ENCODE measurements around the gene SIRT7.
"Not testable (repeated sequence)": the region's sequence is repeated elsewhere in the genome, so short reads cannot be mapped to it uniquely, and the experiment has no call there.

The SIRT7 gene

DNA sequence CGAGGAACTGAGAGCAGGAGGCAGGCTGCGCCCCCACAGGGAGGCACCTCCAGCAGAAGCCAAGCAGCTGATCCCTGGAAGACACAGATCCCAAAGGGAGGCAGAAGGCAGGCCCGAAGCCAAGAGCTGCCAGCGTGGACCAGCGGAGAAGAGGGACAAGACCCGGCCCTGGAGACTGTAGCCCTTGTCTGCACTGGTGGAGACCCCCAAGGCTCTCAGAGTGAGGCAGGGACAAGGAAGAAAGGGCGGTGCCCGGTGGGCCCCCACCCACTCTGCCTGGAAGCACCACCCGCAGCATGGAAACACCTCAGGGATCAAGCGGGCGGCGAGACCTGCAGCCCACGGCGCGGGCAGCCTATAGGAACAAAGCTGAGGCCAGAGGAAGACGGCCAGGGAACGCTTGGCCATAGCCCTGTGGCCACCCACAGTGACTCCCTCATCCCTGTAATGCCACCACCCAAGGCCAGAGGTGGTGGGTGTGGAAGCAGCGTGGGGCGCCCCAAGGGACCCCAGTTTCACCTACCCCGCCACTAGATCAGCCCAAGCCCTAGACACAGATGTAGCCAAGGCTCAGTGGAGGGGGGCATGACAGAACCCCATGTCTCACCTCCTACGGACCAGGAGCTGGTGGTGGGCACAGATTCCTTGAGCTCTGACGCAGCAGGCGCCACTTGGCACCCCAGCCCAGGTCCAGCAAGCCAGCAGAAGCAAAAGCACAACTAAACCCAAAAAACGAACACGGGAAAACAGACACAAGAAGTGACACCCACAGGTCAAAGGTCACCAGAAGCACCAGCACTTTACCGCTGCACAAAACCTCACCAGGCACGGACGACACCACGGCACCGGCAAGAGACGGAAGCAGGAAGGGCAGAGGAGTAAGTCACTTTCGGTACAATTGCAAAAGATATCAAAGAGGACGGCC, 2.9 kb upstream of the SIRT7 start:
- DNase-seq (ENCODE audit: low read depth, low spot score): no peak

DNA sequence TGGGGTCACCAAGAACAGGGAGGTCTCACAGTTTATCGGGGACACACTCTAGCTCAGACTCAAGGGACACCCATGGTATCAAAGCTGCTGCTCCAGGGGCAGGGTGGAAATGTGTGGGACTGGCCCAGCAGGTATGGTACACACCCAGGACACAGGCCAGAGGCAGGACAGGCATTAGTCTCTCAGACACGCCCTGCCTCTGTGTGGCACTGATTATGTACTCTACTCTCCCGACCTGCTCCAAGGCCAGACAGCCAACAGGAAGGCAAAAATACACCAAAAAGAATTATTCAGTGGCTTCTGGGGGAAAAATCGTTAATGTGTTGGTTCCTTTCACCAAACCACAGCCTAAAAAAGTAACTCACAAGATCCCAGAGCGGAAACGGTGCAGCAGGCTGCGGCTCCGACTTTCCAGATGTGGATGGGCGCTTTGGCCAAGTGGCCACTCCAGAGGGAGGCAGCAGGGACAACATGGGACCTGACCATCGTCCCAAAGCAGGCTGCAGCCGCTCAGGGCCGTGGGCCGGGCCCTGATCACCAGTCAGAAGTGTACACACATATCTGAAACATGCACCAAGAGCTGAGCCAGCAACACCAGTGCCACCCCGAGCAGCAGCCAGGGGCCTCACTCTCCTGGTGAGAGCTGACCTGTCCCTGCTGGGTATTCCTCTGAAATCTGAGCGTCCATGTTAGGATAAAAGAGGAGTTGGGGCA, 1.0 kb upstream of the SIRT7 start:
- DNase-seq (ENCODE audit: low read depth, low spot score): no peak

DNA sequence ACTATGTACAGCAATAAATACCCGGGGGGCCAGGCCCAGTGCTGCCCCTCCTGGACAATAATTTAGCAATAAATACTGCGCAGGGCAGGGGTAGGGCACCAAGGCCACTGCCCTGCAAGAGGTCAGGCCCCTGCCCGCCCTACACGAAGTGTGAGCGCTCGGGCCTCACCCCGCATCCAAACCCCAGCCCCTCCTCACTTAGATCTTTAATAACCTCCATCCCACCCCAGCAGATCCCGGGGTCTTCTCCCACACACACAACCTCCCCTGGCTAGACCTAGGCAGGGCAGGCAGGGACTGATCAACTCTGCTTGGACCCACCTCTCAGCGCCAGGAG, 325 bp upstream of the SIRT7 start:
- DNase-seq (ENCODE audit: low read depth, low spot score): not testable (repeated sequence)

DNA sequence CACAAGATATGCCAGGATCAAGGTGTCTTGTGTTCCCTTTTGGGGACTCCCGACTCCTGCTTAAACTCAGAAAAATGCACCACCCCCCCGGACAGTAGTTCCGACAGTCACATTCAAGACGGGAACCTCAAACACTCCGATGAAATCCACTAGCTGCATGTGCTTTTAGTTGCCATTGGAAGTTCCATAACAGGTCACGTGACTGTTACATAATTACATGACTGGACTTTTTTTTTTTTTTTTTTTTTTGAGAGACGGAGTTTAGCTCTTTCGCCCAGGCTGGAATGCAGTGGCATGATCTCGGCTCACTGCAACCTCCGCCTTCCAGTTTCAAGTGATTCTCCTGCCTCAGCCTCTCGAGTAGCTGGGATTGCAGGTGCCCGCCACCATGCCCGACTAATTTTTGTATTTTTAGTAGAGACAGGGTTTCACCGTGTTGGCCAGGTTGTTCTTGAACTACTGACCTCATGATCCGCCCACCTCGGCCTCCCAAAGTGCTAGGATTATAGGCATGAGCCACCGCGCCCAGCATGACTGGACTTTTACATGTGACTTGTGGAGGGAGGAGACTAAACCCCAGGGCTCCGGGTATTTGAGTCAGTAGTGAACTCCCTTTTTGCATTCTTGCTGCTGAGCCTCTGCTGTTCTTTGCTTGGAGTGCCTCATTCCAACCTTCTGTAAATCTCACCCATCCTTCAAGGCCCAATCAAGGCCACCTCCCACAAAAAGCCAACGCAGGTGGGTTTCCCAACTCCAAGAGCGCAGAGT, 1.6 kb downstream of the SIRT7 start:
- no peak for DNase-seq (ENCODE audit: low read depth, low spot score)

DNA sequence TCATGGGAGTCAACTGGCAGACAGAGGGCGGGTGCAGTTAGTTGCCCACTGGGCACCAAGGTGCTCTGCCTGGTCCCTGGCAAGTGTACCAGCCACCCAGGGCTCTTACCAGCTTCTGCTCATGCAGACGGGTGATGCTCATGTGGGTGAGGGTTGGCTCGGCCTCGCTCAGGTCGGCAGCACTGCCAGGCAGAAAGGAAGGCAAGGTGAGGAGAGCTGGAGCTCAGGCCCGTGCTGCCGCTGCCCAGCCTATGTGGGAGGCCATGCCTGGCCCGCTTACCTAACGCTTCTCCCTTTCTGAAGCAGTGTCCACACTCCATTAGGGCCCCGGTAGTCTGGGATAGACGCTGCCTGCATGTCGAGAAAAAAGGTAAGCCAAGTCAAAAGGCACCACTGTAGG, 2.6 kb downstream of the SIRT7 start:
- DNase-seq (ENCODE audit: low read depth, low spot score): no peak

DNA sequence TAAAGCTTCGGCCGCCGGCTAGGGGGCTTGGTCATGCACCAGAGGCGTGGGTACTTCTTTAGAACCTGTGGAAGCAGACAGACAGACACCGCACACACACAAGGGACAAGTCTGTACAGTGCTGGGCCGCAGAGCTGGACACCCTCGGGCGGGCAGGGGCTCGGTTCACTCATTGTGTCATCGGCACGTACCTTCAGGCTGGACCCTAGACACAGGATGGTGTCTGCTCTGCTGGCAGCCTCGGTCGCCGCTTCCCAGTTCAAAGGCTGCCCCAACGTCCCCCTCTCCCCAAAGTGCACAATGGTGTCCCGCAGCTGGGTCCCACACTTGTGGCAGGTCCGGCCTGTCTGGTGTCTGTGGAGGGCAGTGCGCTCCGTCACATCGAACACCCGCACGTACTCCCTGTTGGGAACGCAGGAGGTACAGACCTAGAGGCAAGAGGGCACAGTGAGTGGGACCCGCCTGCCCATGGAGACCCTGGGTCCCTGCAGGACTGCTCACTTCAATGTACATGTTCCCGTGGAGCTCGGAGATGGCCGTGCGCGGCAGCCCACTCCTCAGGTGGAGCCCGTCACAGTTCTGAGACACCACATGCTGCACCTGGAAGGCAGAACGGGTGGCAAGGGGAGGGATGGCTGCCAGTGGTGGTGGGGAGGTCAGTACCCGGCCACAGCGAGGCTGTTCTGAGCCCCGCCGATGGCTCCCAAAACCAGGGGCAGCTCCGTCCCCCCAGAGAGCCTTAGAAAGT, 3.7 kb downstream of the SIRT7 start:
- DNase-seq (ENCODE audit: low read depth, low spot score): no peak

DNA sequence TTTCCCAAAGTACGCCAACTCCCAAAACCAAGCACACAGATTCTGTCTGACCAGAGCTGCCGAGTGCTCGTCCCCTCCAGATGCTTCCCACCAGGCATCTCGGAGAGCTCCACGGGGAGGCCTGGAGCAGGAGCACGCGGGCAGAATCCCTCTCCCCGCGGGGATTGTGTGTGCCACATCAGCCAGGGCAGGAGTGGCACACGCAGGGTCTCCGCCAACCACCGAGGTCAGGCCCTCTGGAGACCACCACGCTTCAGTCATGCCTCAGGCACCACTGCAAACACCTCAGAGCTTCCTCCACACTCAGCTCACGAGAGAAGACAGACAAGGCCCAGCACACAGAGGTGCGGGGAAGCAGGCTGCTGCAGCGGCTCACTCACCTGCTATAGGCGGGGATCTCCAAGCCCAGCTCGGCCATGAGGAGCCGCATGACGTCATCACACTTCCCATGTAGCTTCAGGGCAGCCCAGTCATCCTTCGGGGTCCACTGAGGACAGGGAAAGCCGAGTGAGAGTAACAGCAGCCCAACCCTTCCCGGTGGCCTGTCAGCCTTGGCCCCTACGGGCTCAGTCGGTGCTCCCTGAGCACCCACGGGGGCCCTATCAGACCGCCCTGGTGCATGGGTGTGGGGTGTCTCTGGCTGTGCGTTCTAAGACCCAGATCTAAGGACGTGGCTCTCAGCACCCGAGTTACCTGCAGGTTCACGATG, 4.4 kb downstream of the SIRT7 start:
- no peak for DNase-seq (ENCODE audit: low read depth, low spot score)

DNA sequence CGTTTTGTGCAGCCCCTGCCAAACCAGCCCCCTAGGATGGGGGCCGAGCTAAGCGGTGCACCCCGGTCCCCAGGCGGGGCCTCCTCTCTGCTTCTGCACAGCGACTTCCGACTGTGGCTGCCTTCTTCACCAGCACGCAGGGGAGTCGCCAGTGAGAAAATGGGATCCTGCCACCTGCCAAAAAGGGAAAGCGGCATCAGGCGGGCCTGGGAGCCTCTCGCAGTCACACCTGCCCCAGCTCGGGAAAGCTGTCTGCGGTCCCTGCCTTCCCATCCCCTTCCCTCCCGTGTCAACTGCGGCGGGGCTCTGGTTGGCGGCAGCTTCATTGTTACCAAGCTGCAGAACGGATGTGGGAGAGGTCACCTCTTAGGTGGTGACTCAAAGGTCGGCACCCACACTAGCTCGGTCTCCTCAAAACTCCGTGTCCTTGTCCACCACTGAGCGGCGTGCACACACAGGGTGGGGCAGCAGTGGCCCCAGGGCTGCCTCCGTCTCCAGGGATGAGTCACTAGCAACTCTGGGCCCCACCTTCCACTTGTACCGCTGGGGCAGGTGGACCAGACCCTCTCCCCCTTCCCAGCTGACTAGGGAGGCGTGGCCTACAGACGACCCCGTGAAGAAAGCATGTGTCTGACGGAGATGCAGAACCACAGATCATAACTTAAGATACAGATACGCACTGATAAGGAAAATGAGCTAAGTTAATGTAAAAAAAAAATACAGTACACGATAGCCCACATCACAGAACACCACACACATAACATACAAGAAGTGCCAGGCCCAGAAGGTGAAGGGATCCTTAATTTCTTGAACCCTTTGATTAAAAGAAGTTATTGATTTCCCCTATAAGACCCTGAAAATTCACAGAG, 5.3 kb downstream of the SIRT7 start:
- DNase-seq (ENCODE audit: low read depth, low spot score): no peak

DNA sequence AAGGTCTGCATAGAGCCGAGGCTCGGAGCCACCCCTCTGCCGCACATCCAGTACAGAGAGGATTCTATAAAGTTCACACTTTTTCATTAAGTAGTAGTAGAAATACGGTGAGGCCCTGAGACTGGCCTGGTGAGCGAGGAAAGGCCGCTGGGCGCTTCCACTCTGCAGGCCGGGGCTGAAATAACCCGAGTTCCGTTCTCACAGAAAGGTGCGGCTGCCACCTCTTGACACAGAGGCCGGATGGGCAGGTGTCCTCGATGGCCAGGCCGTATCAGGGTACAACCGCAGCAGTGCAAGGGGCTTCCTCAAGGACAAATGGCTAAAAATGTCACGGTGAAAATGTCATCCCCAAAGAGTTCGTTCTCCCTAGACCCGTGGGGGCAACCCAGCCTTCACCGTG, 6.0 kb downstream of the SIRT7 start:
- no peak for DNase-seq (ENCODE audit: low read depth, low spot score)

DNA sequence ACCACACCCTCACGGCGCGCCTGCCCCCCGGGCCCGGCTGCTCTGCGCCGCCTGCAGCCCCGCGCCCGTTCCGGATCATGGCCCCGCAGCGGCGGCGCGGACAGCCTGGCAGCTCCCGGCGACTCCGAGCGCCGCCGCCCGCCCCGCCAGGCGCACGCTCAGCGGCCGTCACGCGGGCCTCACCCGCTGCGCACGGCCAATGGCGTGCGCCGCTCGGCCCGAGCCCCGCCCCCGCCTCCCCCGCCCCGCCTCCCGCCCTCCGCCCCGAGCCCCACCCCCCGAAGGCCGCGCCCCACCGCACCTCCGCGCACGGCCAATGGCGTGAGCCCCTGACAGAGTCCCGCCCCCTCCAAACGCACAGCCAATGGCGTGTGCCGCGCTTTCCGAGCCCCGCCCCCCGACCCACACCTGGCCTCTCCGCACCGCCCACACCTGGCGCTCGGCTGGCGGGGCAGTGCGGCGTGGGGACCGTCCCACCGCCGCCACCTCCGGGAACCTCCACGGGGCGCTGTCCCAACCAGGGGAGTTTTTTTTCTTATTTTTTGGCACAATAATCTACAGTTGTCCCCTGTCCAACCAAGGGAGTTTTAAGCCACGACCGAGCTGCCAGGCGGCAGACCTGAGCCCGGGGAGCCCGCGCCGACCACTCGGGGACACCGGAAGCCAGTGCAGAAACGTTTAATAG, 6.6 kb downstream of the SIRT7 start, which contains the start of gene PCYT2:
Gene PCYT2 (minus strand): TSS at position 123 of the 685 bp plus-strand sequence. CDS start 44 bp downstream, at position 79.
- no peak for DNase-seq (ENCODE audit: low read depth, low spot score)

DNA sequence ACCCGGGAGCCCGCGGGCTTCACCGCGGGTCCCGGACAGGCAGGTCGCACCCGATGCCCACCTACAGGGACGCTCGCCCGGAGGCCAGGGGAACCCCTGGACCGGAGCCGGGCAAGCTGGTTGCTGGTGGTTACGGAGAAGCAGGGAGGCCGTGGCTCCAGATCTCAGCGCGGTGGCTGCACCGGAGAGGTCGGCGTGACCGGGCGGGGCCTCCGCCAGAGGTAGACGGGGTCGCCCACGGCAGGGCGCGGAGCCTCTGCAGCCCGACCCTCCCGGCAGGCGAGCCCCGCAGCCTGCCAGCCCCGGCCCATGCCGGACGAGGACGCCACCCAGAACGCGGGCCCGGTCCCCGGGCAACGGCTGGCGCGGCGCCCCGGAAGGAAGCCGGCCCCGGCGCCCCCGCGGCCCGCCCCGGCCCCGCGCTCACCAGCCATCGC, 7.1 kb downstream of the SIRT7 start:
- no peak for DNase-seq (ENCODE audit: low read depth, low spot score)

DNA sequence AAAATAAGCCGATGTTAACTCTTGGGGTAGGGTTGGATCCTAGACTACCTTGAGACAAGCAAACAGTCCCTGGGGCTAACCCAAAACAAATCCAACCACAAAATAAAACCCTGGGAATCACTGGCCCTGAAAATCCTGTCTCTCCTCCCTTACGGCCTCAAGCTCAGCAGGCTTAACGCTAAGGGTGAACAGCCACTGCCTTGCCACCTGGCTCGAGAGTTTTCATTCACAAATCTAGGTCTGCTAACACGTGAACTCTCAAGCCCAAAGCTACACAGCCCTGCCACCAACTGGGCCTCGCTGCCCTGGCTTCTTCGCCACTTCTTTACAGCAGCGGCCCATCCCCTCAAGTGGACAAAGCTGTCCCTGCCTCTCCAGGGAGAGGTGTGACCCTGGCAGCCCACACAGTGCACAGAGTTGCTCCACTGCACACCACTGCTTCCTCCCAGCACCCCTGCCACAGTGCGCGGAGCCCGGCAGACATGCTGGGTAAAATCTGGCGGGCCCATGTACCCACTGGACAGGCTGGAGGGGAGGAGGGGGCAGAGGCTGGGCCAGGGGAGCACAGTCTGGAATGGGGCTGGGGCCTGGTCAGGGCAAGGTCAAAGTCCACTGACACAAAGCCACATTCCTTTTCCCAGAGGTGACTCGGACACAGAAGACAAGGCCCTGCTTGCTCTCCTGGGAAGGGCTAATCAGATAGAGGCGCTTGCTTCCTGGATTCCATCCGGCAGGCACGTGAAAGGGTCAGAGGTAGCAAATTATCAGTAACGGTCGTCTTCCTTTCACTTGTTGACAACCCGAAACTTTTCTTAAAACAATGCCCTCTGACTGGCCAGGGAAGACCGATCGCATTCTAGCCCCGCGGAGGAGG, 7.8 kb downstream of the SIRT7 start:
- no peak for DNase-seq (ENCODE audit: low read depth, low spot score)

DNA sequence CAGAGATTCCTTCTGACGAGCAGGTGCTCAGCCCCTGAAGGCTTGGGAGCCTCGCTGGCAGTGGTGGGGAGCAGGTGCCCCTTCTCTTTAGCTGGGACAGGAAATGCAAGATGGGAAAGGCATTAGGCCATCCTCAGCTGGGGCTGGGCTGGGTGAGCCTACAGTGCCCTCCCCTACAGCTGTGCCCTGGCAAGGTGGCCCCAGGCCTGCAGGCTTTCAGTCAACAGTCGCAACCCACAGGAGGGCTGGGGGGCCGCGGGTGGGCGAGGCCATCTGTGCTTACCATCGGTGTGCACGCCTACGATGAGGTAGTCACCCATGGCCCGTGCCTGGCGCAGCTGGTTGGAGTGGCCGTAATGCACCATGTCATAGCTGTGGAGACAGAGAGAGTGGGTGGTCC, 8.7 kb downstream of the SIRT7 start:
- DNase-seq (ENCODE audit: low read depth, low spot score): no peak

DNA sequence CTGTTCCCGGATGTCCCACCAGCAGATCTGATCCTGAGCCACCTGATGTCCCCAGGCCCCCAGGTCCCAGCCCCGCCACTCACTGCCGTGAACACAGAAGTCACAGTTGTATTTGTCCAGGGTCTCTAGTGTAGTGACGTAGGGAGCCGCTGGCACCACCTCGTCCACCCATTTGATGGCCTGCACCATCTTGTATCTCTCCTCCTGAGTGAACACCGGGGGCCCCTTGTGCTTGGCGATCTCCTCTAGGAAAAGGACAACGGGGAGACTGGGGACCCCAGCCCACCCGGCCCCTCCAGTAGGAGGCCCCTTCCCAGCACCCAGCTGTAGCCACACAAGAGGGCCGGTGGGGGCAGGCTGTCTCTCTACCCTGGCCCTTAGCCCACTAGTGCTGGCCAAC, 9.2 kb downstream of the SIRT7 start:
- no peak for DNase-seq (ENCODE audit: low read depth, low spot score)

DNA sequence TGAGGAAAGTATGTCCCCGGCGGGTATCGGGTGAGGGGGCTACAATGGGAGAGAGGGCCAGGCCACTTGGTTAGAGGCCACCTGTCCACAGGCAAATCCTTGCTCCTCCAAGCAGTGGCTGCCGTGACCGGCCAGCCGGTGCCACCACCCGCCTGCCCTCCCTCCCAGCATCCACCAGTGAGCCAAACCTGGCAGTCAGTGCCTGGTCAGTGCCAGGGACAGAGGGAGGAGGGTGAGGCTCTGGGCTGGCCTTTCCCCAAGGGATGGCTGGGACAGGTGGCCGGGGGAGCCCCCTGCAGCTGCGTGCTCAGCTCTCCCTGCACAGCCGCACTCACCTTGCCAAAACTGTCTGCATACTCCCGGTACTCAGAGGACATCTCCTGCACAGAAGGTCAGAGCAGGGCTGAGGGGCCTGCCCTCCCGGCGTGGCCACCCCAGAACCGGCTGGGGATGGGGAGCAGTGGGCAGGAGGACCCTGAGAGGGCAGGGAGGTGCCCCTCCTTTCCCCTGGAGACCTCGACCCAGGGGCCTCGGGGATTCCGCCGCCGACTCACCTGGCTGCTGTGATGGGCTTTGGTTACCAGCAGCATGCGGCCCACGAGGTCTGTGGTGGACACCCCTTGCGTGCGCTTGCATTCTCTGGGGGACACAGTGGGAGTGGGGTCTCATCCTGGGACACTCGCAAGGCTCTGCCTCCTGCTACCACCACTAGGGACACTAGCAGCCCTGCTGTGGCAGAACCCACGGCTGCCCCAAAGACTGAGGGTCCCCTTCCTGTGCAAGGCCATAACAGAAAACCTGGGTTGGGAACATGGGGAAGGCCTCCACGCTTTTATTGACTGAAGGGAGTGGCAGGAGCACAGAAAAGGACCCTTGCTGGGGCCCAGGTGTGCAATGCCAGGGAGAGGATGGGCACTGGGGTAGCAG, 10.5 kb downstream of the SIRT7 start:
- no peak for DNase-seq (ENCODE audit: low read depth, low spot score)

DNA sequence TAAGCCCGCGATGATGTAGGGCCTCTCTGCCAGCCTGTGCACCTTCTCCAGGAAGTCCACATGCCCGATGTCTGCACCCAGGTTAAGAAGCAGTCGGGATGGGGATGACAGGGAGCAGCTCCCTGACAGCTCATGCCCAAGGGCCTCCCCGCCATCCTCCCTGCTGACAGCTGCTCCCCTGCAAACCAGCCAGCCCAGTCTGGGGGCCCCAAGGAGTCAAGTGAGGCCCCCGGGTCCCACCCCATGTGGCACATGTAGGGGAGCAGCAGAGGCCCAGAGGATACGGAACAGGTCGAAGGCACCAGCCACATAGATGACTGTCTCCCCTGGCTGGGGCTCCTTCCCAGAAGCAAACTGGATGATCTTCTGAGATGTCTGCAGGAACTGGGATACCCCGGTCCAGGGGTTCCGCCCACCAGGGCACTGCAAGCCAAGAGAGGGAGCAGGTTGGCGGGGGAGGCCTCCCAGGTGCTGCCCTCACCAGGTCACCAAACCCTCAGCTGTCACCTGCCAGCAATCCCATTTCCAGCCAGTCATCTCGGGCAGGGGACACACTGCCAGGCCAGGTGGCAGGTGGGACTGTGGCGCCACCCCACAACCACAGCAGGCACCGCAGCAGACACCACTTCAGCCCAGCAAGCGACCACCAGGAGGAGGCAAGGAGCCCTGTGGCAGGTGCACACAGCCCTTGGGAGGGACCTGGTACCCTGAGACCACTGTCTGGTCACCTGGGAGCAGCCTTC, 11.3 kb downstream of the SIRT7 start:
- DNase-seq (ENCODE audit: low read depth, low spot score): no peak
